Activated CD4-positive, CD25-positive, alpha-beta regulatory T cell treated with anti-CD3 and anti-CD28 coated beads, Interleukin-2, amount 50 U/mL, for 24 hours (primary cell): ENCODE data around the gene COL18A1.

Experiments
- ATAC-seq, 2 donors: fragments of 150-1000 bp; cut with Tn5 transposase; one replicate each; pipeline ENCODE4 v1.10.0; 2021; ENCODE audit warnings: mild to moderate bottlenecking in 1 of 2, moderate library complexity in 1 of 2

The COL18A1 gene

DNA sequence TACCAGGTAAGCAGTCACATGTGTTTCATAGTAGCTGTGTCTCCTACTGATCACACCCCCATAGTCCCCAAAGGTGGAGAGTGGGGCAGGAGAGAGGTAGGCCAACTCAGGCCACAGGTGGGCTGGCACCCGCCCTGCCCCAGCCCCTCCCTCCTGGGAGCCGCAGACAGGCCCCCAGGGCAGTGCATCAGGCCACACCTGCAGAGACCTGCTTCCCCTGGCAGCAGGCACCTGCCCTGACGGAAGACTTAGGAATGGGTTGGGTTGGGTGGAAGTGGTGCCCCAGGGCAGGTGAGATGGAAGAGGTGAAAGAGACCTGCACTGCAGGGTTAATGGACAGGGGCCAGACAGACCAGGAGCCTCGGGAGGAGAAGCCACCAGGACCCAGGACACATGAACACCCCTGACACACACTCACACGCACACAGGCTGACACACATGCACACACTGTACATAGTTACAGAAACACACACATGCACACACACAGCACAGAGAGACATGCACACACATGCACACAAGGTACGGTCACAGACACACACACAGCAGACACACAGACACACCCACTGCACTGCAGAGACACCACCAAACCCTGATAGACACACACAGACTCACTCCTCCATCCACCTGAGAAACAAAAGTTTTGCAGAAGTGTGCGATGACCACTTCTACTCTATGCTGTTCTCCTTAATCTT, 1.7 kb upstream of the COL18A1 start:
- ATAC-seq, result no peak

GRCh38 chr21:45403825-45404729, 888 bp upstream of the COL18A1 start:
- no peak for ATAC-seq

DNA sequence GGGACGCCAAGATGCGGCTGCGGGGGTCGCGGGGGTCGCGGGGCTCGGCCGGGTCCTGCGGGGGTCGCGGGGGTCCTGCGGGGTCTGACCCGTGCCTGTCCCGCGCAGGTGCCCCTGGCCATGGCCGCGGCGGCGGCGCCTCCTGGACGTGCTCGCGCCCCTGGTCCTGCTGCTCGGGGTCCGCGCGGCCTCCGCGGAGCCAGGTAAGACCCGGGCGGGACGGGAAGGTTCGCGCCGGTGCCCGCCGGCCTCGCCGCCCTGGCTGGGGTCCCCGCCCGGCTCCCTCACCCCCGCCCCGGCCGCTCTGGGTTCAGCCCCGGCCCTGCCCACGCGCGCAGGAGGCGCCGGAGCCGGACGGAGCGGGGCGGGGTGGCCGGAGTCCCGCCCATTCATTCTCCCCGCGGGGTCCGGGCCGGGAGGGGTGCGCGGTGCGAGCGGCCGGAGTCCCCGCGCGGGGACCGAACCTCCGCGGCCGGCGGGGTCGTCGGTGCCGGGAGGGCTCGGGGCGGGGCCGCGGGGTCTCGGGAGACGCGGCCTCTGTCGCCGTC, 380 bp downstream of the COL18A1 start:
- ATAC-seq, result no peak

GRCh38 chr21:45405819-45406762, 1.1 kb downstream of the COL18A1 start:
- peak; percentile 26 to 51 for ATAC-seq

DNA sequence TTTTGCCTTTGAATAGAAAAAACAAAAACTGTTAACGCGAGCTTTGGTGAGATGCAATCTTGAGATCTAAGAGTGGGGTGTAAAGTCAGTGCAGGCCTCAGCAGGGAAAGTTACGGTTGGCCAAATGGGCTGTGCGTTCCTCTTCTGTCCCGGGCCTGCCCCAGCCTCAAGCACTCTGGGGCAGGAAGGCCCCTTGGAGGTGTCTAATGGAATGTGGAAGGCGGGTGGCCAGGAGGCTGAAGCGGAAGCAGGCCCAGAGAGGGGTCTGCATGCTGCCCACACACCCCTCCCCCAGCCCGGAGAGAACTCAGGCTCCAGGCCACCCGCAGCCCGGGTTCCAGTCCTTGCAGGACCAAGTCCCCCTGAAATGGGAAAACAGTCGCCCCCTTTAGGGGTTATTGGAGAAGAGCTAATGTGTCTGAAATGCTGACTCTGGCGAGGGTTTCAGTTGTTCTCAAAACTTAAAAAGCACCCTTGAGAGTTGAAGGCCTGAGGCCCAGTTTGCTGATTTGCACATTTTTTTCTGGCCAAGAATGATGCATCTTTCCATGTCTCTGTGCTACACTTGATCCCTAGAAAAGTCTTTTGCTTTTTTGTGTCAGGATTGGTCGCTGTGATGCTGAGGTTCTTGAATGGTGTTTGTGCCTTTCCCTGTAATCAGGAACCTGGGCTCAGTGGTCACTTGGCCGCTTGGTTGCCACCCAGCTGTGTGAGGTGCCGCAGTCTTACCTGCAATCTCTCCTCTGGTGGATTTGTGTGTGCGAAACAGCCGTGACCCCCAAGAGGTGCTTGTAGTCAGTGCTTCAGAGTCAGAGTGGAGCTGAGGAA, 2.0 kb downstream of the COL18A1 start:
- ATAC-seq, result no peak

DNA sequence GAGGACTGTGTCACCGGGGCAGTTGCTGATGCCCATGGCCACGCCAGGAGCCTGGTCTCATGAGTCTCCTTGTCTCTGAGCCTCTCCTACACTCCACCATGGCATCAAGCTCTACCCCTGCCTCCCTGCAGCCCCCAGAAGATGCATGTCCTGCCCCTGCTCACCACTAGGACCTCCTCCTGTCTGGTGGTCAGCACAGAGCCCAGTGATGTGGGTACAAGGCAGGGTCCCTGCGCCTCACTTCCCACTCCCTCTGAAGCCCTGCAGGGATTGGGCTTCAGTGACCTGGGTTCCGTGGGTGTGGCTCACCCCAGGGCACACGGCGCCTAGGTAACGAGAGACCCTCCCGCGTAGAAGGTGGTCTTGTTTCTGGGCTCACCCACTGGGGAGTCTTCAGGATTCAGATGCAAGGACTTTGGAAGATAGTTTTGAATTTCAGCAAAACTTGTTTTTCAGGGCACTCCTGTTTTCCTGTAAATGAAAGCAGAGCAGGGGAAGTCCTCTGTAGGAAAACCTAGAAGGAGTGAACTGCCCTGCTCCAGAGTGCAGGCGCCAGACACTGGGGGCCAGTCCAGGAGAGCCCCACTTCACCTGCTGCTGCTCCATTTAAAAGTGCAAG, 2.8 kb downstream of the COL18A1 start:
- no peak for ATAC-seq

DNA sequence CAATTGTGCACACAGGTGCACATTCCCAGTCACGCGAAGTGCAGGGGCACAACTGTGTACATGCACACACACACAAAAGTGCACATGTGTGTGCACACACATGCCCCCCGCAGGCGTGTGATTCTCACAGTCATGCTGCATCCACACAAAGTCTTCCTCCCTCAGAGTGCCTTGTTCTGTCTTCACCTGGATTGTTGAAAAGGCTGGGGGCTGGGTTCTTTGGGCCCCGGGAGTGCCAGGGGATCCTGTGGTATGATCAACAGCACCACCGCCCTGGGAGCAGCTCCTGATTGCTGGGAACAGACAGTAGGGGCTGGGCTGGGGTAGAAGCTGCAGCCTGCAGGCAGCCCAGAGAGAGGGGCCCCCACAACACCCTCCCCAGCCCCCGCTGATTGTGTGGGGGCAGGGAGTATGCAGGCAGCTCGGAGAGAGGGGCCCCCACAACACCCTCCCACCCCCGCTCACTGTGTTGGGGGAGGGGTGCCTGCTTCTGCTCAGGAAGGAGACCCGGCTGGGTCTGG, 3.4 kb downstream of the COL18A1 start:
- no peak for ATAC-seq

DNA sequence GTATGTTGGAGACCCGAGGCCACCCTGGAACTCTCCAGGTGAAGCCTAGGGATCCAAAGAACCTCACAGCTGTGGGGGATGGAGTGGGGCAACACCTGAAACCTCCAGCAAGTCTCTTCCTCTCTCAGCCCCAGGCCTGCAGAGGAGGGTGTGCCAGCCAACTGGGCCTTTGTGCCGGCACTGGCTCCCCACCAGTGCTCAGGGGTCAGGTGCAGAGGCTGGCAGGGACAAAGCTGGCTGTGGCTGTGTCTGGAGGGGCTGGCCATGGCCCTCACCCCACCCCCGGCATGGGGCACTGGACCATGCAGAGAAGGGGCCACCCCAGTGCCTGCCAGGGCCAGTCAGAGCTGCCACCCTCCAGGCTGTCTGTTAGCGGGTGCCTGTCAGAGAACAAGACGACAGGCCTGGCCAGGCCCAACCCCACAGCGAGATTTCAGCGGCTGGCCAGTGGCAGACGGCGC, 3.9 kb downstream of the COL18A1 start:
- ATAC-seq, result no peak

DNA sequence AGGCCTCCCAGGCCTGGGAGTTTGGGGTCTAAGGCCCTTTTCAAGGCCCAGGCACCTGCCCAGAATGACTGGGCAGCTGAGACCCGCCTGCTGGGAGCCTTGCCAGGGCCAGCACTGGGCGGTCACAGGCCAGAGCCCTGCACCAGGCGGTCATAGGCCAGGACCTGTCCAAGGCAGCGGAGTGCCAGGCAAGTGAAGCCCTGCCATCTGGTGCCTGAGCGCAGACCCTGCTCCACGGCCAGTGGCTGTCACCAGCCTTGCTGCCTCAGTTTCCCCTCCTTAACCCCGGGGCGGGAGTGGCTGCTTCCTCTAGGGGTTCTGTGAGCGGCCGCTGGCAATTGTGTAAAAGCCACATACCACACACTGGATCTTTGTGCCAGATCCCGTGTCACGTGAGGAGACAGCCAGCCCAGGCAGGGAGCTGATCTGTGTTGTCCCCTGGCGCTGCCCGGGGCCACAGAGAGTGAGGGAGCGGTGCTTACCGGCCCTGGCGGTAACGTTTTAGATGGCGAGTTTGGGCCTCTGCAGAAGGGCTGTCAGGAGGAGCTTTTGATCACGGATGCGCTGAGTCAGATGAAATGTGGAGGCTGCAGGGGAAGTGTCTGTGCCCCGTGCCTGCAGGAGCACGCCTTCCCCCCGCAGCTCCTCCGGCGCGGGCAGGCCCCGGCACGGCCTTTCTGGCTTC, 4.6 kb downstream of the COL18A1 start:
- no peak for ATAC-seq

- no peak for ATAC-seq
Measured at GRCh38 chr21:45410151-45410864, 5.3 kb downstream of the COL18A1 start.

DNA sequence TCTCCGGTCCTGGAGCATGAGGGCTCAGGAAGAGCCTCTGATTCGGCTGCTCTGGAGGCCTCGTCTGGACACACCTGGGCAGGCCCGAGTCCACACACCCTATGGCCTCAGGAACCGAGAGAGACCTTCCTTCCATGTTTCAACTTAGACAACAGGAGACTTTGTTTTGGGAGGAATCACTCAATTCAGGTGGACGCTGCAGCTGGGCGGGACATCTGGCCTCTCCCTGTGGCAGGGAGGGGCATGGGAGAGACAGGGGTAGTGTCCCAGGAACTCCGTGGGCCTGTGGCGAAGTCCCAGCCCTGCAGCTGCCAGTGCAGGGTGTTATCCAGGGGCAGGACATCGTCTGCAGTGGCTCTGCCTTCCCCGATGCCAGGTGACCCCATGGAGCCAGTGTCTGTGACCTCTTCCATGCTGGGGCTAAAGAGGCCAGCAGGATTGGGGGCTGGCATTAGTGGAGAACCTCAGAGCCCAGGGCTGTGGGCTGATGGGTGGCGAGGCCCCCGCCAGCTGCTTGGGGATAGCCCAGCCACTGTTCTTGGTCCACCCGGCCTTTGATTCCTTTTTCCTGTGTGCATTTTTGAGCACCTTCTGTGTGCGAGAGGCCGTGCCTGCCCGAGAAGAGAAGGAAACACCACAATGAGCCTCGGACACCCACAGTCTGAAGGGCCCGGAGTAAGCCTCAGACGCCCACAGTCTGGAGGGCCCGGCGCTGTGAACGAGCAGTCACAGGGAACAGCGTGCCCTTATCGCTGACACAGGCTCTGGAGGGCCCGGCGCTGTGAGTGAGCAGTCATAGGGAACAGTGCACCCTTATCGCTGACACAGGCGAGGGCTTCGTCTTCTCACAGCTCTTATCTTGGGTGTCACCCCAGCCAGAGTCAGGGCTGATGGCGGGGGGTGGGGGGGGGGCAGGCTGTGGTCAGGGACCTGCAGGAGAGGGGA, 6.2 kb downstream of the COL18A1 start:
- no peak for ATAC-seq

DNA sequence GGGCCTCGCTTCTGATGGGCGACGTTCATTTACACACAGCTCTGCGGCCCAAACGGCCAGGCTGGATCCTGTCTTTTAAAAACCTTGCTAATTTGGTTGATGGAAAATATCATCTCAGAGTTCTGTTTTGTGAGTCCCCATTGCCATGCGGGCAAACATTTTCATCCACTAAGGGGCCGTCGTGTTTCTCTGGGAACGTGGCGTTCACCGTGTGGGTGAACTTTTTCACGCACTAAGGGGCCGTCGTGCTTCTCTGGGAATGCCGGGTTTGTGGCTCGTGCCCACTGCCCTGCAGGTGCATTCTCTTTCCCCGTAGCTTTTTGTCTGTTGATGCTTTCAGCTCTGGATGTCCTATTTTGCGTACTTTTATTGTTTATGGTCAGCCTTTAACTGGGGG, 6.8 kb downstream of the COL18A1 start:
- no peak for ATAC-seq

DNA sequence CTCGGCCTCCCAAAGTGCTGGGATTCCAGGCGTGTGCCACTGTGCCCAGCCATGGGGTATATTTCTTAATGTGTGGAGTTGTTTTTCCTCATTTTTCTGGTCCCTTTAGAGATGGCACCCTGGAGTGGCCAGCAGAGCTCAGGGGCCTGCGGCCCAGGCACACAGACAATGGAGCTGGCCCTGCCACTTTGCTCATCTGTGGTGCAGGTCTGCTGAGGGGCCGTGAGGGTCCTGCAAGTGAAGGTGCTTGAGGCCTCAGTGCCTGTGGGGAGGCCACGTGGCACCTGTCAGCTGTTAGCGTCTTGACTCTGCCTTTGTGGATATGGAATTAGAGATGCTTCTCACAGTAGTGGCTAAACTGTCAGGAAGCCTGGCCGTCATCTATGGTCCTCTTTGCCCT, 7.5 kb downstream of the COL18A1 start:
- ATAC-seq, result no peak

GRCh38 chr21:45412909-45413611, 8.1 kb downstream of the COL18A1 start:
- no peak for ATAC-seq

DNA sequence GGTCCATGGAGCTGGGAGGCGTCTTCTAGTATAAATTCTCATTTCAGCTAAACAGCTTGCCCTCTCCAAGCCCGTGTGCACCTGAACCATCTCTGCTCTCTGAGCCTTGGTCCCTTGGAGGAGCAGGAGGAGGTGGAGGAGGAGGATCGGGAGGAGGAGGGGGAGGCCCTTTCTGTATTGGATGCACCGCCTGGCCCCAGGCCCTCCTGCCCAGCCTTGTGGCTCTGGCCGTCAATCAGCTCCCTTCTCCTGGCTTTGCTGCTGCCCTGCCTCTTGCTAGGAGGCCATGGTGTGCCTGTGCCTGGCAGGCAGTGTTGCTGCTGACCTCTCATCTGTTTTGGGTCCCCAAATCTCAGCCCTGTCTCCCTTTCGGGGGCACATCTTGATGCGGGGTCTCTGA, 9.0 kb downstream of the COL18A1 start:
- ATAC-seq, result no peak

DNA sequence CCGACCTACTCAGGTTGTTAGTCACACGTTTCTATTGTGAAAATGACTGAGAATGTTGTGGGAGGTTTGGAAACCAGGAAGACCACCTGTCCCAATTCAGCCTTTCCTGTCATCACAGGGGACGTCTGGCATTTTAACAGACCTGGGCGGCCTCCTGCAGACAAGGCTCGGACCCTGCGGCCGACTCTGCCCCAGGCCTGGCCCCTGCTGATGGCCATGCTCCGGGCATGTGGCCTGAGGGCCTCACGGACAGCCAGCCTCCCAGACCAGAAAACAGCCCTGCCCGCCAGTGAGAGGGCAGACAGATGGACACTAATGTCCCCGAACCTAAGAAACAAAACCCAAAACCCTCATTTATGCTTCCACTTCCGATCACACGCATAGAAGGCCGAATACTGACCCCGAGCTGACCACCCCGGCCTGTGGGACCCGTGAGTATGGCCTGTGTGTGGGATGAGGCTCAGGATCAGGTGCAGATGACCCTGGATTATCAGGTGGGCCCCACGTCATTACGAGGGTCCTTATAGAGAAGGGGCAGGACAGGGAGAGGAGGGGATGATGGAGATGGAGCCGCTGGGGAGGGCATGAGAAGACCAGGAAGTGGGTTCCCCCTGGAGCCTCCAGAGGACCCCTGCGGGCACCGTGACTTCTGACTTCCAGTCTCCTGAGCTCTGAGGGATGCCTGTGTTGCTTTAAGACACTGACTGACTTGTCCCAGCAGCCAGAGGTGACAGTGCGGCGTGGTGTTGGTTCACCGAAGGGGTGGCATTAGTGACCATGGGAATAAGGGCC, 9.6 kb downstream of the COL18A1 start:
- no peak for ATAC-seq
